ENCODE measurements around the gene SEMA5A.

GRCh38 chr5:9126490-9126889 is 419.4 kb downstream of the SEMA5A start:
- no peak for TF ChIP-seq EP300 (conservative IDR thresholded peaks at IDR 0.05; ENCODE audit: poor library complexity, severe bottlenecking)
- TF ChIP-seq REST (IDR thresholded peaks at IDR 0.05; ENCODE audit: borderline replicate concordance), result no peak
- TF ChIP-seq POLR2AphosphoS5 (IDR thresholded peaks at IDR 0.05), result no peak
- no peak for TF ChIP-seq CTCF (IDR thresholded peaks at IDR 0.05; ENCODE audit: poor library complexity, severe bottlenecking)
- no peak for TF ChIP-seq EZH2 (IDR thresholded peaks at IDR 0.05; ENCODE audit: borderline replicate concordance, insufficient read depth, low read length, poor library complexity, severe bottlenecking)
- no peak for TF ChIP-seq TAF1 (IDR thresholded peaks at IDR 0.05; ENCODE audit: low read depth)
- TF ChIP-seq RAD21 (conservative IDR thresholded peaks at IDR 0.05), result no peak
